ENCODE measurements around the gene ELMO3.

The ELMO3 gene

GRCh38 chr16:67198238-67198734 is 645 bp upstream of the ELMO3 start:
- DNase-seq (ENCODE audit: low spot score): no peak

- no peak for DNase-seq (ENCODE audit: low spot score)
Measured at GRCh38 chr16:67199808-67200198, 872 bp downstream of the ELMO3 start.

- DNase-seq (ENCODE audit: low spot score): no peak
Measured at GRCh38 chr16:67200491-67200890, 1.6 kb downstream of the ELMO3 start.

DNA sequence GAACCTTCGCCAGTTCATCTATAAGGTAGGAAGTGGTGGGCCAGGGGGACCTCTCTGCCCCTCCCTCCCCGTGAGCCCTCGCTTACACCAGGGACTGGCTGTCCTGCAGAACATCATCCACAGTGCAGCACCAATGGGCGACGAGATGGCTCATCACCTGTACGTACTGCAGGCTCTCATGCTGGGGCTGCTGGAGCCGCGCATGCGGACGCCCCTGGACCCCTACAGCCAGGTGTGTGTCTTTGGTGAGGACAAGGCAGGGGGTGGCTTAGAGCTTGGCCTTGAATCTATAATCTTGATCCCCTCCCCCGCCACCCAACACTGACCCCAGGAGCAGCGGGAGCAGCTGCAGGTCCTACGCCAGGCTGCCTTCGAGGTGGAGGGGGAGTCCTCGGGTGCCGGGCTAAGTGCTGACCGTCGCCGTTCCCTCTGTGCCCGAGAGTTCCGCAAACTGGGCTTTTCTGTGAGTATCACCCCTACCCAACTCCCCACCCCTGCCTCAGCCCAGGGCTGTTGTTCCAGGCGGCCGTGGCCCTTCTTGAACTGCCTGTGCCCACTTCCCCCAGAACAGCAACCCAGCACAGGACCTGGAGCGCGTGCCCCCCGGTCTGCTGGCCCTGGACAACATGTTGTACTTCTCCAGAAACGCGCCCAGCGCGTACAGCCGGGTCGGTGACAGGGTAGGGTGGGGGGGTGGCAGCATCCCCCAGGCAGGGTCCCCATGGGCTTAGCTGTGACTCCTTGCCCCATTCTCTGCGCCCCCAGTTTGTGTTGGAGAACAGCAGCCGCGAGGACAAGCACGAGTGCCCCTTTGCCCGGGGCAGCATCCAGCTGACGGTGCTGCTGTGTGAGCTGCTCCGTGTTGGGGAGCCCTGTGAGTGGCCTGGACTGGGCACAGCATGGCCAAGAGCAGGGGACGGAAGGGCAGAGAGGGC is 2.7 kb downstream of the ELMO3 start:
- DNase-seq (ENCODE audit: low spot score): no peak

- no peak for DNase-seq (ENCODE audit: low spot score)
Measured at GRCh38 chr16:67202426-67202825, 3.5 kb downstream of the ELMO3 start.

- no peak for DNase-seq (ENCODE audit: low spot score)
Measured at GRCh38 chr16:67202956-67203493, 4.1 kb downstream of the ELMO3 start.

- no peak for DNase-seq (ENCODE audit: low spot score)
Measured at GRCh38 chr16:67204076-67204475, 5.1 kb downstream of the ELMO3 start.

DNA sequence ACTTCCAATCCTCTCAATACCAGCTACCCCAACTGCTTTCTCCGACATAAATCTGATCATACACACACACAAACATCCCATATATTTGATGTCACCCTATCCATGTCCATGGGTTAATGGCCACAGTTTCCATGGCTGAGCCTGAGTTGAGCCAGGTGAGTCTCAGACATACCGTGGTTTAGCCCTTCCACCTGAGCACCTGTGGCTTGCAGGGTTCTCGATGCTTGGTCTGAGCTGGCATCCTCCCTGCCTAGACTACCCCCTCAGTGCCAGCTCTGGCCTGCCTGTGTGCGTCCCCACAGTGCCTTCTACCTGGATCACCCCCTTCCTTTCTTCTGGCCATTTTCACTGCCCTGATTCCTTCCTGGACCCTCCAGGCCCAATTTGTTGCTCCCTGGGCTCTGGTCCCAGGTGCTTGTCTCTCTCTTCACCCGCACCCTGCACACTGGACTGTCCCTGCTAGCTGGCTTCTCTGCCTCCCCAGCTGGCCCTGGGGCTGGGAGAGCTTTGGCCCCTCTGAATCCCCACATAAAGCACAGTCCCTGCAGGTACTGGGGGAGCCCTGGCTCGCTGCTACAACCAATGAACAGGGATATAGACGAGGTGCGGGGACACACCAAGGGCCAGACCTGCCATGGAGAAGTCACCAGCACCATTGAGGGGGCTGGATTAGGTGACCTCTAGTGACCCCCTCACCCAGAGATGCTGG is 7.4 kb downstream of the ELMO3 start:
- DNase-seq (ENCODE audit: low spot score): no peak

GRCh38 chr16:67206838-67207248 is 7.9 kb downstream of the ELMO3 start:
- no peak for DNase-seq (ENCODE audit: low spot score)

DNA sequence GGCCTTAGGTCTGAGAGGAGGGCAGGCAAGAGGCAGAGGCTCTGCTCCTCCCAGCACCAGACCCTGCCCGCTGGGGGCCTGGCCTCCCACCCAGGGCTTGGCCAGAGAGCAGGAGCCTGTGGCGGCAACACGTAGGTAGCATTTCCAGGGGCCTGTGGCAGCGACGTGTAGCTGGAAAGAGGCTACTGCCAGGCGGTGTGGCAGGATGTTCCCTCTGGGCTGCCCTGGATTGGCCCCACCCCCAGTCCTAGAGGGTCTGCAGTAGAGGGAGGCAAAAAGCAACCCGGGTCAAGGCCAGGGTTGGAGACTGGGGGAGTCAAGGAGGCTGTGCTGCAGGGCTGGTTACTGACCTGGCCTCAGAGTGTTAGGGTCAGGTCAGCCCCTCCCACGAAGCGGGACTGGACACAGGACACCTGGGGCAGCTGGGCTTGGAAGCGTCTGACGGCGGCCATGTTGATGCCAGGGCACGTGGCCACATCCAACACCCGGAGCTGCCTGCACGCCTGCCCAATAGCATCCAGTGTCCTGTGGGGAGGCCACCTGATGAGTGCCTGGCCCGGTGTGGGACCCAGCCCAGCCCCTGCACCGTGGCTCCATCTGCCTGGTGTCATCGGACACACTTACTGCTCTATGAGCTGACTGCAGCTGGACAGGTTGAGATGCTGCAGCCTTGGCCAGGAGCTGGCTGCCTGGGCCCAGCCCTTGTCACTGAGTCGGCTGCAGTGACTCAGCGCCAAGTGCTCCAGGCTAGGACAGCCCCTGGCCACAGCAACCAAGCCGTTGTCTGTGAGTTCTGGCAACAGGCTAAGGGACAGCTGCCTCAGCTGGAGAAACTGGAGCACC is 8.5 kb downstream of the ELMO3 start:
- DNase-seq (ENCODE audit: low spot score): no peak

DNA sequence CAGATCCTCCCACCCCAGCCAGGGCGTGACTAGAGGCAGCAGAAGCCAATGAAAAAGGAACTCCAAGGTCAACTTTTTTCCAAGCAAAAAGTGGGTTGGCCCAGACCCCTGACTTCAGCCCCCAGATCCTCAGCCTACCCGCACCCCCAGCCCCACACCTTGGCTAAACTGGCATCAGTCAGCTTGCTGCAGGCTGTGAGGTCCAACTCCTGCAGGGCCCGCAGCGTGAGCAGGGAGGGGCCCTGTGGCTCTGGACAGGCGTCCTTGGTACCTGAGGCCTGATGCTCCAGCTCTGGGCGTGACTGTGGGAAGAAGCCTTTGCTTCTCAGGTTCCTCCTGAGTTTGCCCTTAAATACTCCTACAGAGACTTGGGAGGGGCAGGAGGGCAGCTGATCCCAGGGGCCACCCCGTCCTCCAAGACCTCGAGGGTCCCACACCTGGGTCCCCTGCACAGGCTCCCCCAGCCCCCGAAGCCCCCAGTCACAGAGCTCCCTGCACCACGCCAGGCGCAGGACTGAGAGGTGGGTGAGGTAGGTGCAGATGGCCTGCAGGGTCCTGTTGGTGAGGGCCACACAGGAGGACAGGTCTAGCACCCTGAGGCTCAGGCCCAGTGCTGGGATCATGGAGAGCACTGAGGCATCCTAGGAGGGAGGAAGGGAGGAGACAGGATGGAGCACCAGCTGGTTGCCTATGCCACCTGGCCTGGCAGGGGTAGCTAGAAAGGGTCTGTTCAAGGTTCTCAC is 9.4 kb downstream of the ELMO3 start:
- no peak for DNase-seq (ENCODE audit: low spot score)

GRCh38 chr16:67209565-67209964 is 10.6 kb downstream of the ELMO3 start:
- no peak for DNase-seq (ENCODE audit: low spot score)

- DNase-seq (ENCODE audit: low spot score): no peak
Measured at GRCh38 chr16:67210069-67210937, 11.4 kb downstream of the ELMO3 start.

DNA sequence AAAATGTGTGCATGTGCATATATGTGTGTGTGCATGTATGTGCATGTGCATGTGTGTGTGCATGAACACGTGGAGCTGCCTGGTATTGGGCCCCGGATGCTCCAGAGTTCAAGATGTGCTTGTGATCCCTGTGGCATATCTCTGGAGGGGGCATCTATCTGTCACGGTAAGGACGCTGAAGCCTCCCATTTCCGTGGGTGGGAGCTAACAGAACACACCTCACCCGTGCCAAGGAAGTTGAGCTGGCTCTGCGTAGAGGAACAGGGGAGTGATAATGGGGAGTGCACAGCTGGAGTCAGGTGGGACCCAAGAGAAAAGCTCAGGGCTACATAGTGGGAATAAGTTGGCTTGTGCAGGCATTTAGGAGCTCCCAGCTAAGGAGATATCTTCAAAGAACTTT is 12.7 kb downstream of the ELMO3 start:
- DNase-seq (ENCODE audit: low spot score): no peak

- no peak for DNase-seq (ENCODE audit: low spot score)
Measured at GRCh38 chr16:67212766-67213165, 13.8 kb downstream of the ELMO3 start.

DNA sequence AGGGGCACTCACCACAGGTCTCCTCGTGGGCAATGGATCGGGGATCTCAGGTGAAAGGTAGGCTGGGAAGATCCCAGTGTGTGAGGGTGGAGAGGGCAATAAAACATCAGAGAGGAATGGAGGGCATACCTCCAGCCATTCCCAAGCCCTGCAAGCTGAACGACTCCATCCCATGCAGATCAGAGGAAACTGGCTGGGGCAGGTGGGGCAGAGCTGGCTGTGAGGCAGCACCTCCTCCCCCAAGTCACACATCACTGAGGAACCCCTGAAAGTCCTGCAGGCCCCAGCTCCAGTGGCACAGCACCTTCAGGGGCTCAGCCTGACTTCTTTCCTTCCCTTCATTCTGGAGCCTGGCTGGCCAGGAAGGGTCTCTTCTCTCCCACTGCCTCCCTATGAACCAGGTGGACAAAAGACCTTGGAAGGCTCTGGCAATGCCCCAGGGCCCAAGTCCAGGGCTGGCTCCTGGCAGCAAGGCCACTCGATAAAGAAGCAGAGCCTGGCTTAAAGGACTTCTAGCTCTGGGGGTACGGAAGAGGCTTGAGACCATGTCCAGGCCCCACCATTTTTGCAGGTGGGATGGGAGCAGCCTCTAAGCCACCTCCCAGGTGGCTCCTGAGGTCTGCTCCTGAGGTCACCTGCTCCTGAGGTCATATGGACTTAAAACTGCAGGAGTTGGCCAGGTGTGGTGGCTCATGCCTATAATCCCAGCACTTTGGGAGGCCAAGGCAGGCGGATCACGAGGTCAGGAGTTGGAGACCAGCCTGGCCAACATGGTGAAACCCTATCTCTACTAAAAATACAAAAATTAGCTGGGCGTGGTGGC is 14.5 kb downstream of the ELMO3 start:
- no peak for DNase-seq (ENCODE audit: low spot score)

DNA sequence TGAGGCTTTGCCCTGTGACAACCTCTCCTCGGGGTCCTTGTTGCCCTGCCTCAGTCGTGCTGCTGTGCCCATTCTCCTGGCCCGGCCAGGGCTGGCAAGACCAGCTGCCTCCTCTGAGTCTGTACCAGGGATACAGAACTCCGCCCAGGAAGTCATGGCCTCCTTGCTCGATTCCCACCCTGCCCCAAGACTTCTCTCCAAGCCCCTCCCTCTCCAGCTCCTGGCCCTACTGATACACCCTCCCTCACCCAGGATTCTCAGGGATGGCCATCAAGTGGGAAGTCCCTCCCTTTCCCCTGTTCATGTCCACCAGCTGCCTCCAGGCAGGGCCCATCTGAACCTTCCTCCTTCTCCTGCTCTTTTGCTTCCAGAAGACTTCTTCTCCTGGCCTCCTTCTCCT is 16.8 kb downstream of the ELMO3 start:
- no peak for DNase-seq (ENCODE audit: low spot score)

GRCh38 chr16:67216612-67217490 is 17.9 kb downstream of the ELMO3 start:
- no peak for DNase-seq (ENCODE audit: low spot score)

Measured in activated CD4-positive, alpha-beta T cell treated with anti-CD3 and anti-CD28 coated beads, Interleukin-2, Interleukin-4, amounts not matched to agents 100 ng/mL and 50 ng/mL, durations not matched to agents 16 hours and 8 hours (primary cell).